ENCODE results near the gene GALNTL6. TPM values are rescaled to one million over a fixed set of nuclear protein-coding genes. Genes with fewer than 3 reads are reported as not detected.

Gene GALNTL6
- total and polyA plus RNA-seq, 2 experiments from 2014 or later = not detected

- Histone ChIP-seq H3K9me3 (ENCODE audit: low read depth) (no peaks in the 10 kb centered on the region), H3F3A (ENCODE audit: insufficient read depth) (no peaks in the 10 kb centered on the region), H3K27ac (no peak overlapping the region), H3K9me2 (ENCODE audit: insufficient read depth) (no peaks in the 10 kb centered on the region), H3K4me1 (ENCODE audit: insufficient read depth) (no peaks in the 10 kb centered on the region), H3K9ac (no peak overlapping the region), H3K4me2 (ENCODE audit: unreplicated experiment) (no peak overlapping the region), H2AFZ (no peak overlapping the region), H3K4me3 (no peak overlapping the region), H3K79me2 (ENCODE audit: insufficient read depth) (no peaks in the 10 kb centered on the region), H3K36me3 (ENCODE audit: low read depth) (no peaks in the 10 kb centered on the region), H3K27me3 (replicated peaks; ENCODE audit: insufficient read depth) (no peaks in the 10 kb centered on the region), H4K20me1 (ENCODE audit: insufficient read depth) (no peaks in the 10 kb centered on the region)
- TF ChIP-seq EZH2phosphoT487 (IDR thresholded peaks at IDR 0.05; ENCODE audit: insufficient read depth, low read depth) (no peak), EZH2 (IDR thresholded peaks at IDR 0.05; ENCODE audit: insufficient read depth, poor library complexity, severe bottlenecking) (no peak)
- WGBS, 2 experiments (ENCODE audit: low coverage in 1 of 2, low lambda C conversion rate in 2 of 2, missing lambda C conversion rate in 2 of 2) = 0 to 4% methylated on average over 1 of the region's 1 CpG
- in situ Hi-C loops (cut with MboI) = no loop called here
- DNase-seq = no peak
These were observed 708.0 kb downstream of the GALNTL6 start for GRCh38 chr4:172521248-172521647.

GRCh38 chr4:172521680-172522079, 708.5 kb downstream of the GALNTL6 start:
- Histone ChIP-seq H3K9me2 (ENCODE audit: insufficient read depth) (no peaks in the 10 kb centered on the region), H3K4me3 (no peak overlapping the region), H3K9me3 (ENCODE audit: low read depth) (no peaks in the 10 kb centered on the region), H3K4me1 (ENCODE audit: insufficient read depth) (no peaks in the 10 kb centered on the region), H3K27ac (no peak overlapping the region), H4K20me1 (ENCODE audit: insufficient read depth) (no peaks in the 10 kb centered on the region), H3K36me3 (ENCODE audit: low read depth) (no peaks in the 10 kb centered on the region), H3F3A (ENCODE audit: insufficient read depth) (no peaks in the 10 kb centered on the region), H2AFZ (no peak overlapping the region), H3K9ac (no peak overlapping the region), H3K27me3 (replicated peaks; ENCODE audit: insufficient read depth) (no peaks in the 10 kb centered on the region), H3K4me2 (ENCODE audit: unreplicated experiment) (no peak overlapping the region), H3K79me2 (ENCODE audit: insufficient read depth) (no peaks in the 10 kb centered on the region)
- DNase-seq = no peak
- no peak for TF ChIP-seq EZH2phosphoT487 (IDR thresholded peaks at IDR 0.05; ENCODE audit: insufficient read depth, low read depth)
- no peak for TF ChIP-seq EZH2 (IDR thresholded peaks at IDR 0.05; ENCODE audit: insufficient read depth, poor library complexity, severe bottlenecking)
- 20 to 35% methylated on average over 1 of the region's 1 CpG for WGBS, 2 experiments (ENCODE audit: low coverage in 1 of 2, low lambda C conversion rate in 2 of 2, missing lambda C conversion rate in 2 of 2)
- in situ Hi-C loops (cut with MboI) = no loop called here

DNA sequence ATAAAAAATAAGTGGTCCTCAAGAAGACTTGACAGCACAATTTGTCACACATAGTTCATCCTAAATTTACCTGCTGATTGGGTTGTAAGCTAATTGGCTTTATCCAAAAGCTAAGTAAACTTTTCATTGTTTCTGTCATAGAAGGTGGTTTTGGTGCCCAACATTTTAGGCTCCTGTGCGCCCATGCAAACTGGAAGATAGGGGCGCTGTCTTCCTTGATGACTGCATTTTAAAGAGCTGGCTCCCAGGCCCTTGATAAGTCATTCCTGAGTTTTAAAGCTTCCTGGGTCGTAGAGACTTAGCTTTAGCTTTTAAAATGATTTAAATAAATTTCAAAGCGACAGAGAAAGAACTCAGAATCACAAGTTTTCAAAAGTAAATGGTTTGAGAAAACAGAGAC, 730.0 kb downstream of the GALNTL6 start:
- no peak overlapping the region for H3K4me3 ChIP-seq
- no peaks in the 10 kb centered on the region for H3K9me3 ChIP-seq (ENCODE audit: low read depth)
- no peak for TF ChIP-seq EZH2 (IDR thresholded peaks at IDR 0.05; ENCODE audit: insufficient read depth, poor library complexity, severe bottlenecking)
- no peak for TF ChIP-seq EZH2phosphoT487 (IDR thresholded peaks at IDR 0.05; ENCODE audit: insufficient read depth, low read depth)
- in situ Hi-C loops (cut with MboI) = no loop called here
- 23 to 25% methylated on average over 4 of the region's 4 CpGs for WGBS, 2 experiments (ENCODE audit: low coverage in 1 of 2, low lambda C conversion rate in 2 of 2, missing lambda C conversion rate in 2 of 2)
- H3K4me1 ChIP-seq (ENCODE audit: insufficient read depth) = no peaks in the 10 kb centered on the region
- H3K4me2 ChIP-seq (ENCODE audit: unreplicated experiment) = no peak overlapping the region
- no peak overlapping the region for H2AFZ ChIP-seq
- H3K9me2 ChIP-seq (ENCODE audit: insufficient read depth) = no peaks in the 10 kb centered on the region
- DNase-seq = no peak
- H3K27me3 ChIP-seq (replicated peaks; ENCODE audit: insufficient read depth) = no peaks in the 10 kb centered on the region
- H4K20me1 ChIP-seq (ENCODE audit: insufficient read depth) = no peaks in the 10 kb centered on the region
- no peaks in the 10 kb centered on the region for H3F3A ChIP-seq (ENCODE audit: insufficient read depth)
- H3K36me3 ChIP-seq (ENCODE audit: low read depth) = no peaks in the 10 kb centered on the region
- no peaks in the 10 kb centered on the region for H3K79me2 ChIP-seq (ENCODE audit: insufficient read depth)
- H3K9ac ChIP-seq = no peak overlapping the region
- no peak overlapping the region for H3K27ac ChIP-seq

- H3F3A ChIP-seq (ENCODE audit: insufficient read depth) = no peaks in the 10 kb centered on the region
- H3K79me2 ChIP-seq (ENCODE audit: insufficient read depth) = no peaks in the 10 kb centered on the region
- no peak overlapping the region for H3K4me2 ChIP-seq (ENCODE audit: unreplicated experiment)
- H3K27ac ChIP-seq = no peak overlapping the region
- 41 to 43% methylated on average over 7 of the region's 7 CpGs for WGBS, 2 experiments (ENCODE audit: low coverage in 1 of 2, low lambda C conversion rate in 2 of 2, missing lambda C conversion rate in 2 of 2)
- no peaks in the 10 kb centered on the region for H3K9me2 ChIP-seq (ENCODE audit: insufficient read depth)
- in situ Hi-C loops (cut with MboI) = no loop called here
- H3K27me3 ChIP-seq (replicated peaks; ENCODE audit: insufficient read depth) = no peaks in the 10 kb centered on the region
- no peak for TF ChIP-seq EZH2phosphoT487 (IDR thresholded peaks at IDR 0.05; ENCODE audit: insufficient read depth, low read depth)
- no peak overlapping the region for H3K4me3 ChIP-seq
- H4K20me1 ChIP-seq (ENCODE audit: insufficient read depth) = no peaks in the 10 kb centered on the region
- H3K36me3 ChIP-seq (ENCODE audit: low read depth) = no peaks in the 10 kb centered on the region
- no peak overlapping the region for H2AFZ ChIP-seq
- H3K9me3 ChIP-seq (ENCODE audit: low read depth) = no peaks in the 10 kb centered on the region
- no peak overlapping the region for H3K9ac ChIP-seq
- DNase-seq = no peak
- H3K4me1 ChIP-seq (ENCODE audit: insufficient read depth) = no peaks in the 10 kb centered on the region
These were observed 733.6 kb downstream of the GALNTL6 start for GRCh38 chr4:172546782-172547181.

- Histone ChIP-seq H3K9me2 (ENCODE audit: insufficient read depth) (no peaks in the 10 kb centered on the region), H3K4me3 (no peak overlapping the region), H3K4me1 (ENCODE audit: insufficient read depth) (no peaks in the 10 kb centered on the region), H3F3A (ENCODE audit: insufficient read depth) (no peaks in the 10 kb centered on the region), H3K4me2 (ENCODE audit: unreplicated experiment) (no peak overlapping the region), H3K27me3 (replicated peaks; ENCODE audit: insufficient read depth) (no peaks in the 10 kb centered on the region), H2AFZ (no peak overlapping the region), H3K9me3 (ENCODE audit: low read depth) (no peaks in the 10 kb centered on the region), H3K9ac (no peak overlapping the region), H3K36me3 (ENCODE audit: low read depth) (no peaks in the 10 kb centered on the region), H3K79me2 (ENCODE audit: insufficient read depth) (no peaks in the 10 kb centered on the region), H3K27ac (no peak overlapping the region), H4K20me1 (ENCODE audit: insufficient read depth) (no peaks in the 10 kb centered on the region)
- in situ Hi-C loops (cut with MboI) = no loop called here
- WGBS, 2 experiments (ENCODE audit: low coverage in 1 of 2, low lambda C conversion rate in 2 of 2, missing lambda C conversion rate in 2 of 2) = 42 to 54% methylated on average over 3 of the region's 3 CpGs
- DNase-seq = no peak
- TF ChIP-seq EZH2phosphoT487 (IDR thresholded peaks at IDR 0.05; ENCODE audit: insufficient read depth, low read depth) = no peak
- TF ChIP-seq EZH2 (IDR thresholded peaks at IDR 0.05; ENCODE audit: insufficient read depth, poor library complexity, severe bottlenecking) = no peak
These were observed 734.5 kb downstream of the GALNTL6 start for GRCh38 chr4:172547724-172548123.
